Stimulated activated CD4-positive, alpha-beta T cell treated with anti-CD3 and anti-CD28 coated beads, TNF-alpha, amount 100 ng/mL, for 48 hours (primary cell): Measurements from ENCODE around the gene TNP2.

ENCODE experiments used
- DNase-seq, 3 donors: peaks; one replicate each; pipeline ENCODE4 v3.0.0-alpha.2; 2020; ENCODE audit warnings: low read depth in 3 of 3

Gene TNP2

GRCh38 chr16:11277607-11278337 lies 8.6 kb upstream of the TNP2 start:
- DNase-seq, result no peak

GRCh38 chr16:11276896-11277593 lies 7.9 kb upstream of the TNP2 start:
- no peak for DNase-seq

GRCh38 chr16:11276143-11276895 lies 7.2 kb upstream of the TNP2 start, which contains the start of gene PRM2:
PRM2 (minus strand) TSS chr16:11276480; CDS start chr16:11276370, 110 bp downstream.
- DNase-seq, result no peak

- no peak for DNase-seq
Observed at GRCh38 chr16:11274964-11275363, 5.8 kb upstream of the TNP2 start.

DNA sequence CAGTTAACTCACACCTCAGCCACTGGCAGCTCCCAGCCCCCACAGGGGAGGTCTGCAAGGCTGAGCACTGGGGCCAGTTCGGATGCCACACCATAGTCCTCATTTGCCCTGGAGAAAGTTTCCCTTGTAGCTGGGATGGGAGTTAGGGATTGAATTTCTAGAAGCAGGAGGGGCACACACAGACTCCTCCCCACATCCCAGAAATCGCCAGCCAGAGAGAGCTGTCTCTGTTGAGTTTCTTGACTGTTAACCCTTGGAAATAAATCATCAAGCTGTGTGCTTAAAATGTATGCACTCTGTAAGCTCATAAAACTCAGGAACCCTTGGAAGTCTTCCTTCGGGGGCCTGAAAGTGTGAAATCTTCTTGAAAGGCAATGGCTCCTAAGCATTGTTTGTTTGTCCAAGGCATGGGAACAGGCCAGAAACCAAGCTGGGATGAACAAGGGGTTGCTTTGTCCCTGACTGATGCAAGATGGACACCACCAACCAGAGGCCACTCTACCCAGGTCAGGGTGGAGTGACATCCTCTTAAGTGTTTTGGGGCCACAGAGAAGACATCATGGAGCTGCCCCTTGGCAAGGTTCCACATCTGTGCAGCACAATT lies 4.7 kb upstream of the TNP2 start:
- no peak for DNase-seq

DNA sequence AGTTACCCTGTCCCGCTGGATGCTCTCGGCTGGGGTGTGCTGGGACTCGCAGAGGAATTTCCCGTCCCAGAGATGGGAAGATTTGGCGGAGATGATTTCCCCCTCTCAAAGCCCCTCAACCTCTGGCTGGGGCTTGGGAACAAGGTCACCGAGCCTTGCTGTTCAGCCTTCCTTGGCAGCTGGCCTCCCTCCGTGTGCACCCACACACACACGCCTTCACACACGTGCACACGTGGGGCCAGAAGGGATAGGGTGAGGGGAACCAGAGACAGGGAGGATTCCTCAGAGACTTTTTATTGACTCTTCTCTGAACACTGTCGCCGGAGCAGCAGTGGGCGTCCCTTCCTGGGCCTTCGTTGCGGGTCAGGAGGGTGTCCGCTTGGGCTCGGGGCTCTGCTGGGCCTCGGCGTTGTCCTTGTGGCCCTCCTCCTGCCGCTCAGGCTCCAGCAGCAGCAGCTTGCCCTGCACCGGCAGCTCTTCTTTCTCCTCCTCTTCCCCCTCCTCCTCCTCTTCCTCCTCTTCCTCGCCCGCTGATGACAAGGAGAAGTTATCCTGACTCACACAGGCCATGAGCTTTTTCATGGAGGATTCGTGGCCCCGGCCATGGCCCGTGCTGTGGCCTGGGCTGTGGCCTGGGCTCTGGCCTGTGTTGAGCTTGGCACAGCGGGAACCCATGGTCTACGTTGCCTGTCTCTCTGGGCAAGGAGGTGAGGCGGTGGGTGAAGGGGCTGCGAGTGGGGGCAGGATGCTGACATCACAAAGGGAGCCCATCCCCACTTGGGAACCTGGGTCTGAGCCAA lies 4.0 kb upstream of the TNP2 start, which contains the start of gene PRM3:
Gene PRM3 (minus strand): TSS at position 709 of the 800 bp plus-strand sequence. CDS start 34 bp downstream, at position 675.
- DNase-seq, result no peak

DNA sequence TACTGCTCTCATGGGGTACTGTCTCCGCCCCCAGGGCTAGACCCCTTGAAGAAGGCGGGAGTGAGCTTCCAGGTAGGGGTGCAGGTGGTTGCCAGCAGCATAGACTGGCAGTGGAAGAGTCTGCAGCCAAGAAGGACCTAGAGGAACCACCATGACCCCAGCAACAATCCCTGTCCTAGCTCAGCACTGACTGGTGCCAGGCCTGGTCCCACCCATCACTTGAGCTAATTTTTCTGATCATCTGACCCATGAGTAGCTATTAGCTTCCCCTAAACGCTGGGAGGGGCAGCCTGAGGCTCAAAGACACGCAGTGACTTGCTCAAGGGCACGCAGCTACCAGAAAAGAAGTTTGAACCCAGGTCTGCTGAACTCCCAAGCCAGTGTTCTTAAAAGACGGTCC lies 3.4 kb upstream of the TNP2 start:
- DNase-seq, result no peak

DNA sequence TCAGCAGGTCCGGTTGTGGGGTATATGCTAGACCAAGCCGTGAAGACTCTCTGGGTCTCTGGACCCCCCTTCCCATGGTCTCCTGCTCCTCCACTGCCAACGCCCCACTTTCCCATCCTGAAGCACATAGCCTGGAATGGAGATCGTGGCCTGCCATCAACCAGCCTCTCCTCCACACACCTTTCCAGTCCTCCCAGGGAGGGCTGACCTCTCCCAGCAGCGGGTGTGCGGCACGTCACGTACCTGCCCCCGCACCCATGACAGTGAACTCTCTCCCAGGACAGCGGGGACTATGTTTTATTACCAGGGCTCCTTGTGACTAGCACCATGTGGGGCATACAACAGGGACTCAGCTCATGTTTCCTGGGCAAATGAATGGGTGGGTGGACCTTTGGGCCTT lies 2.5 kb upstream of the TNP2 start:
- no peak for DNase-seq

DNA sequence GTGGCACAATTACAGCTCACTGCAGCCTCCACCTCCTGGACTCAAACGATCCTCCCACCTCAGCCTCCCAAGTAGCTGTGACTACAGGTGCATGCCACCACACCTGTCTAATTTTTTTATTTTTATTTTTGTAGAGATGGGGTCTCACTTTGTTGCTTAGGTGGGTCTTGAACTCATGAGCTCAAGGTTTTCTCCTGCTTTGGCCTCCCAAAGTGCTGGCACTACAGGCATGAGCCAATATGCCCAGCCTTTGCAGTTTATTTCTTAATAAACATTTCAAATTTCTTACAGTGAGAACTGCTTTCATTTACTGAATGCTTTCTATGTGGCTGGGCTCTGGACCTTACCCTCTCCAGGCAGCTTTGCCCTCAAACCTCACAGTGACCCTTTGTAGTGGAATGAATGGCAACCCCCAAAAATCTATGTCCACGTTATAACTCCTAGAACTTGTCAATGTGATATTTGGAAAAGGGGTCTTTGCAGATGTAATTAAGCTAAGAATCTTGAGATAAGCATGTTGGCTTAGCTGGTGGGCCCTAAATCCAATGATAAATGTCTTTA lies 1.6 kb upstream of the TNP2 start:
- no peak for DNase-seq

GRCh38 chr16:11265124-11265523 lies 4.0 kb downstream of the TNP2 start:
- no peak for DNase-seq

DNA sequence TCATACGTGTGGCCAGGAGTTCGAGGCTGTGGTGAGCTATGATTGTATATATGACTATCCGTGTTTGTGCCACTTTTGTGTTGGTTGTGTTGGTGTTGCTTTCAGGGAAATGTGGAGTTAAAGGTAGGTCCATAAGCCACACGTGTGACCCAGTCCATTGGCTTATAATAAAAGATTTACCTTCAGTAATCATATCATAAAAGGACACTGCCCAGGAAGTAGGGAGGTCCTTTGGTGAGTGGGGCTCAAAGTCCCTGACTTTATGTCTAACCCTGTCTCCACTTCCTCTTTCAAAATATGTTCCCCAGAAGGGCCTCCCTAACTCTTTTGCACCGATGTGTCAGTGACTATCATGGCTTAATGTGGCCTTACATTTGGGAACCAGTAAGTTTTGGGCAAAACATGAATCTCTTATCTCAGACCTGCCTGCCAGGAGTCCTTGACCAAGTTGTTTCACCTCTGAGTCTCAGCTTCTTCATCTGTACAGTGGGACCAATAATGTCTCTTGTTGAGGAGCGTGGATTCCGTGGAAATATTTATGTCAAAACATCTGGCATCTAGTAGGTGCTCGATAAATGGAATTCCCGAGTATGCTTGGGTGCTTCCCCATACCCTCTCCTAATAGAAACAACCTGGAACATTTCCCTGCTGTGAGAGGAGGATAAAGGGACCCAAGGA lies 4.8 kb downstream of the TNP2 start:
- DNase-seq, result no peak

- DNase-seq, result peak in 2 of 3 donors; percentile 35 to 64
Observed at GRCh38 chr16:11263737-11264136, 5.4 kb downstream of the TNP2 start.

GRCh38 chr16:11262915-11263314 lies 6.2 kb downstream of the TNP2 start:
- no peak for DNase-seq

GRCh38 chr16:11260596-11260966 lies 8.5 kb downstream of the TNP2 start:
- no peak for DNase-seq

GRCh38 chr16:11259655-11260595 lies 9.2 kb downstream of the TNP2 start:
- DNase-seq, result no peak

DNA sequence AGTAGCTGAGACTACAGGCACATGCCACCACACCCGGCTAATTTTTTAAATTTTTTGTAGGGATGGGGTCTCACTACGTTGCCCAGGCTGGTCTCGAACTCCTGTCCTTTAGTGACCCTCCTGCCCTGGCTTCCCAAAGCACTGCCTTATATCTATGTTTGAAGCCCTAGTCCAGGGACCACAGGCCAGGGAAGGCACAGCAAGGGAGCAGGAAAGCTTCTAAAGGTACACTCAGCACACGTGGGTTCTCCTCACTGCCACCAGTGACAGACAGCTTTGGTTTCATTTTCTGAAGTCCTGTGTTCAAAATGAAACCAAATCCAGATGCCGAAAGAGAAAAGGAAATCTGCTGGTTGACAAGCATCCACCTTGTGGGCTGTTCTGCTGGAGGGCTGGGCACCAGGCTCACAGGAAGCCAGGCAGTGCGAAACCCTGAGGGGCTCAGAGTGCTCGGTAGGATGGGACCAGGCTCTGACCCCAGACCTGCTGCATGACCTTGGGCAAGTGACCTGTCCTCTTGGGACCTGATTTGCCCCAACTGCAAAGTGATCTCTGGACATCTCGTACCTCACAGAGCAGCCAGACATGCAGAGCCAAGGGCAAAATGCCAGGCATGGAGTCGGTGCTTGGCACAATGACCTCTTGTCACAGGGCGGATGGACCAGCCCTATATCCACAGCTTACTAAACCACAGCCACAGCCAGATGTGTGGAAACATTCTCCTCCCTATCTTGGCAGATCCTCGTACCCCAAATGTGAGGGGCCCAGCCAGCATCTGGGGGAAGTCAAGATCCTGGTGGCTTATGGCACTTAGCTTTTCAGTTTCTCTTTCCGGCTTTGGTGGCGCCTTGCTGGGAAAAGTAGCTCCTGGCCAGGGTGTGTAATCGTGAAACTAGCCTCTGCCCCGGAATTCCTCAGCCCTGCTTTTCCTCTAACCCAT lies 10.3 kb downstream of the TNP2 start:
- no peak for DNase-seq

GRCh38 chr16:11257131-11257938 lies 11.8 kb downstream of the TNP2 start:
- DNase-seq, result peak in 1 of 3 donors; percentile 42
